Measurements from ENCODE around the gene ZDHHC14. TPM values are rescaled to one million over a fixed set of nuclear protein-coding genes. Genes with fewer than 3 reads are reported as not detected.

Gene ZDHHC14
- total RNA-seq, 1 experiment from 2014 or later: 3.2 TPM

DNA sequence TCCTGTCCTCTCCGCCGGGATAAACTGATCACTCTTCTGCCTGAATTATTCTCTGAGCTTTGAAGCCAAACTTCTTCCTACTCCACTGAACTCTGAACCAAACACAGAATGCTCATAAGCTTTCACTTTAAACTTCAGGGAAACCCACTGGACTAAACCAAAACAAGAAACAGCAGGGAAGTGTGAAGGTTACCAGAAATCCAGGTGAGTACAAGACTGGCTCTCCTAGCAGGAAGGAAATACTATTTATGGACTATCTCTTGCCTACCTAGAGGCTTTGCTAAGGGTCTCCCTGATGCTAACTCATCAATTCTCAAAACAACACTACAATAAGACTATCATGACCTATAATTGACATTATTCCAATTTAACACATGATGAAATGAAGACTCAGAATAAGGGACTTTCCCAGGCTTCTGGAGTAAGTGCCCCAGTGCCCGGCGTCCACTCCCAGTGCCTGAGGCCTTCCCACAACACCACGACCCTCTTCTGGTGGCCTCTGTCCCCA is 145.0 kb downstream of the ZDHHC14 start:
- ChIA-PET POLR2A (no interaction called here), CTCF (interaction anchor here (0.8 kb wide), 1 partner anchor 60 kb away, joined by 4 read pairs; no protein-coding TSS in a partner anchor)
- TF ChIP-seq CTCF (IDR thresholded peaks at IDR 0.05; ENCODE audit: unreplicated experiment): no peak
- Mint-ChIP-seq H3K9me3 (ENCODE audit: unreplicated experiment) (no peaks in the 10 kb centered on the region), H3K4me1 (ENCODE audit: insufficient read depth, unreplicated experiment) (peaks cover 7% of the 10 kb centered on the region), H3K27ac (ENCODE audit: low read depth, unreplicated experiment) (no peak overlapping the region), H3K4me3 (ENCODE audit: unreplicated experiment) (no peak overlapping the region), H3K27me3 (ENCODE audit: insufficient read depth, unreplicated experiment) (no peaks in the 10 kb centered on the region), H3K36me3 (ENCODE audit: insufficient read depth, unreplicated experiment) (no peaks in the 10 kb centered on the region)
- intact Hi-C loops (cut with micrococcal nuclease): no loop called here
- no peak for DNase-seq (ENCODE audit: unreplicated experiment)
- BruUV-seq (replicated peaks): no TSS peak

GRCh38 chr6:157527471-157527907 is 146.5 kb downstream of the ZDHHC14 start:
- POLR2A ChIA-PET: no interaction called here
- no peaks in the 10 kb centered on the region for H3K9me3 Mint-ChIP-seq (ENCODE audit: unreplicated experiment)
- H3K4me3 Mint-ChIP-seq (ENCODE audit: unreplicated experiment): no peak overlapping the region
- no TSS peak for BruUV-seq (replicated peaks)
- CTCF ChIA-PET: interaction anchor here (0.6 kb wide), 1 partner anchor 53 kb away, joined by 3 read pairs; no protein-coding TSS in a partner anchor
- no peaks in the 10 kb centered on the region for H3K36me3 Mint-ChIP-seq (ENCODE audit: insufficient read depth, unreplicated experiment)
- intact Hi-C loops (cut with micrococcal nuclease): no loop called here
- no peak for TF ChIP-seq CTCF (IDR thresholded peaks at IDR 0.05; ENCODE audit: unreplicated experiment)
- peaks cover 7% of the 10 kb centered on the region for H3K4me1 Mint-ChIP-seq (ENCODE audit: insufficient read depth, unreplicated experiment)
- H3K27ac Mint-ChIP-seq (ENCODE audit: low read depth, unreplicated experiment): no peak overlapping the region
- peak; percentile 5 for DNase-seq (ENCODE audit: unreplicated experiment)
- no peaks in the 10 kb centered on the region for H3K27me3 Mint-ChIP-seq (ENCODE audit: insufficient read depth, unreplicated experiment)

- no peaks in the 10 kb centered on the region for H3K27me3 Mint-ChIP-seq (ENCODE audit: insufficient read depth, unreplicated experiment)
- CTCF ChIA-PET: interaction anchor here (0.6 kb wide), 1 partner anchor 15 kb away, joined by 5 read pairs; no protein-coding TSS in a partner anchor
- DNase-seq (ENCODE audit: unreplicated experiment): peak; percentile 95
- H3K36me3 Mint-ChIP-seq (ENCODE audit: insufficient read depth, unreplicated experiment): no peaks in the 10 kb centered on the region
- no TSS peak for BruUV-seq (replicated peaks)
- no peak overlapping the region for H3K27ac Mint-ChIP-seq (ENCODE audit: low read depth, unreplicated experiment)
- POLR2A ChIA-PET: interaction anchor here (0.7 to 1.8 kb wide), 4 partner anchors 8 to 1953 kb away, joined by 3 to 8 read pairs (median 4); no protein-coding TSS in a partner anchor
- no peaks in the 10 kb centered on the region for H3K9me3 Mint-ChIP-seq (ENCODE audit: unreplicated experiment)
- no peak for TF ChIP-seq CTCF (IDR thresholded peaks at IDR 0.05; ENCODE audit: unreplicated experiment)
- peaks cover 7% of the 10 kb centered on the region for H3K4me1 Mint-ChIP-seq (ENCODE audit: insufficient read depth, unreplicated experiment)
- intact Hi-C loops (cut with micrococcal nuclease): no loop called here
- H3K4me3 Mint-ChIP-seq (ENCODE audit: unreplicated experiment): no peak overlapping the region
Measured at GRCh38 chr6:157528931-157529653, 148.1 kb downstream of the ZDHHC14 start.

DNA sequence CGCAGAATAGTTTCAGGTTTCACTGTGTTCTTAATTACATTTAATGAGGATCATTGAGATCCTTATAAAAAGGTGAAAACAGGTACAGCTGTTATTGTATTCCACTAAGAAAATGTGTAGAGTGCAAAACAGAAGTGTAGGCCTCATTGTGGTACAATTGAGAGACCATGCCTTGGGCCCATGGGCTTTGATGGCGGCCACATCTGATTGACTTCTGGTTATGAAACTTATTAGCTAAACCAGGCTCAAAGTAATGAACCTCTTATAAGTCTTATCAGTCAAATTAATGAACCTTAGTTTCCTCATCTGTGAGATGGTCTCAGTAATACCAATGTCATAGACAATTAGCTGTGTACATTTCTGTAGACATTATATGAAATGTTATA is 148.7 kb downstream of the ZDHHC14 start:
- H3K9me3 Mint-ChIP-seq (ENCODE audit: unreplicated experiment): no peaks in the 10 kb centered on the region
- peaks cover 7% of the 10 kb centered on the region for H3K4me1 Mint-ChIP-seq (ENCODE audit: insufficient read depth, unreplicated experiment)
- ChIA-PET CTCF (interaction anchor here (0.6 kb wide), 1 partner anchor 15 kb away, joined by 5 read pairs; no protein-coding TSS in a partner anchor), POLR2A (interaction anchor here (0.7 to 1.8 kb wide), 4 partner anchors 8 to 1954 kb away, joined by 3 to 8 read pairs (median 4); no protein-coding TSS in a partner anchor)
- no peak overlapping the region for H3K4me3 Mint-ChIP-seq (ENCODE audit: unreplicated experiment)
- no TSS peak for BruUV-seq (replicated peaks)
- no peaks in the 10 kb centered on the region for H3K36me3 Mint-ChIP-seq (ENCODE audit: insufficient read depth, unreplicated experiment)
- H3K27ac Mint-ChIP-seq (ENCODE audit: low read depth, unreplicated experiment): no peak overlapping the region
- intact Hi-C loops (cut with micrococcal nuclease): no loop called here
- DNase-seq (ENCODE audit: unreplicated experiment): no peak
- H3K27me3 Mint-ChIP-seq (ENCODE audit: insufficient read depth, unreplicated experiment): no peaks in the 10 kb centered on the region
- TF ChIP-seq CTCF (IDR thresholded peaks at IDR 0.05; ENCODE audit: unreplicated experiment): no peak

Data from MCF 10A (cell line).